ENCODE measurements around the gene MRGPRF. TPM values are rescaled to one million over a fixed set of nuclear protein-coding genes. Genes with fewer than 3 reads are reported as not detected.

The MRGPRF gene
- total RNA-seq, 1 experiment from 2014 or later = not detected

DNA sequence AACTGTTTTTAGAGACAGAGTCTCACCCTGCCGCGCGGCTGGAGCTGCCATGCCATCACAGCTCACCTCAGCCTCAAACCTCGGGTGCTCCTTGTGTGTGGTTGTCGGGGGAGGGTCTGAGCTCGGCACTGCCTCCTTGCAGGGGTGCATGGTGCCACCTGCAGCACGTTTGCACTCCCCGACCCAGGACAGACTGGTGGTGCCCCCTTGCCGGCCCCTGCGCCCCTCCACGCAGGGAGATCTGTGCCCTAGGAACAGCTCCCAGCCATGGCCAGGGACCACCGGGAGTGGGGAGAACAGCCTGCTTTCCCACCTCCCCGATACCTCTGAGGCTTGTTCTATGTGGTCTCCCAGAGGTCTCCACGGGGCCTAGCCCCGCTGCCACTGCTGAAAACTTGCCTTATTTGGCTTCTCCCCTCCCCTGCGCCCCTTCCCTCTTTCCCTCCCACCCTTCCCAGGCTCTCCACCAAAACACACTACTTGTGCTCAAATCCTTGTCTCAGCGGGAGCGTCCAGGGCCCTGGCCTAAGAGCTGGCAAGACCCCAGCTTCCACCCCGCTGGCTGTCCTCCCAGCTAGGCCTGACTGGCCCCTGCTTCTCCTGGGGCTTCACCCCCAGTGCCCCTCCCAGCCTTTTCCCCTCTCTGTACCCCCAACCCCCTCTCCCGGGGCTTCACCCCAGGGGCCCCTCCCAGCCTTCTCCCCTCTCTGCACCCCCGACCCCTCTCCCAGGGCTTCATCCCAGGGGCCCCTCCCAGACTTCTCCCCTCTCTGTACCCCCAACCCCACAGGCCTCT is 22.3 kb upstream of the MRGPRF start:
- no peak overlapping the region for H2AFZ ChIP-seq (ENCODE audit: low read length)
- H3K9me2 ChIP-seq (replicated peaks; ENCODE audit: low read length) = no peaks in the 10 kb centered on the region
- H4K20me1 ChIP-seq (ENCODE audit: low read length) = no peaks in the 10 kb centered on the region
- H3K4me1 ChIP-seq (ENCODE audit: insufficient read depth, low read length) = no peaks in the 10 kb centered on the region
- H3K9ac ChIP-seq (ENCODE audit: low read length) = no peak overlapping the region
- TF ChIP-seq CTCF (conservative IDR thresholded peaks at IDR 0.05; ENCODE audit: low read depth, low read length) (no peak), EZH2phosphoT487 (IDR thresholded peaks at IDR 0.05; ENCODE audit: borderline replicate concordance, low read length) (no peak), EZH2 (IDR thresholded peaks at IDR 0.05; ENCODE audit: low read length, unreplicated experiment) (no peak)
- ChIA-PET CTCF (no interaction called here), POLR2A (ENCODE audit: unreplicated experiment) (no interaction called here)
- ATAC-seq = no peak
- H3F3A ChIP-seq (ENCODE audit: low read length, unreplicated experiment) = no peaks in the 10 kb centered on the region
- no peak overlapping the region for H3K4me3 ChIP-seq (ENCODE audit: low read length)
- H3K27me3 ChIP-seq (ENCODE audit: low read length) = no peaks in the 10 kb centered on the region
- no peak overlapping the region for H3K27ac ChIP-seq (ENCODE audit: low read length)
- H3K4me2 ChIP-seq (ENCODE audit: low read length) = no peak overlapping the region
- intact Hi-C loops (cut with micrococcal nuclease) = no loop called here
- DNase-seq = no peak
- H3K36me3 ChIP-seq (ENCODE audit: low read depth, low read length) = no peaks in the 10 kb centered on the region
- H3K9me3 ChIP-seq (ENCODE audit: low read length) = no peaks in the 10 kb centered on the region
- no TSS peak for BruUV-seq (replicated peaks)
- H3K79me2 ChIP-seq (ENCODE audit: low read length) = no peaks in the 10 kb centered on the region

DNA sequence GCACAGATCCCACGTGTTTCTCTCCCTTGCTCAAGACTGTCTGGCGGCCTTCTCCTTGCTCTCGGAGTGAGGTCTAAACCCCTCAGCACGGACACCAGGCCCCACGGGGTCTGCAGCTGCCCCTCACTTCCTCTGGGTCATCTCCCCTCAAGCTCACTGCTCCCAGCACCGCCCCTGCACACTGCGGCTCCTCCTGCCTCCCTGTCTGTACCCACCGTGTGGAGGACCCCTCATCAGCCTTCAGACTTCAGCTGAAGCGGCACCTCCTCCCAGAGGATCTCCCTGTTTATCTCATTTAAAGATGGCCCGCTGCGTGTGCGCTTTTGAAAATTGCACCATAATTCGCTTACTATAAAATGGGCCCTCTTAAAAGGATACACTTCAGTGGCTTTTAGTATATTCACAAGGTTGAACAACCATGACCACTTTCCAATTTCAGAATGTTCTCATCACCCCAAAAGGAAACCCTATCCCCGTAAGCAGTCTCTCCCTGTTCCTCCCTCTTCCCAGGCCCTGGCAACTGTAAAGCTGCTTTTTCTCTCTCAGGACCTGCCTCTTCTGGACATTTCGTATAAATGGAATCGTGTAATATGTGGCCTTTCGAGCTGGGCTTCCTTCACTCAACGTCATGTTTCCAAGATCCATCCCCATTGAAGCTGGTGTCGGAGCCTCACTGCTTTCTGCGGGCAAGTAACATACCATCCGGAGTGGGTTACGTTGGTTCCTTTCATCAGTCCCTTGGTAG is 21.2 kb upstream of the MRGPRF start:
- H3K27ac ChIP-seq (ENCODE audit: low read length) = no peak overlapping the region
- H3K4me1 ChIP-seq (ENCODE audit: insufficient read depth, low read length) = no peaks in the 10 kb centered on the region
- H3K4me2 ChIP-seq (ENCODE audit: low read length) = no peak overlapping the region
- H3F3A ChIP-seq (ENCODE audit: low read length, unreplicated experiment) = no peaks in the 10 kb centered on the region
- no peaks in the 10 kb centered on the region for H3K36me3 ChIP-seq (ENCODE audit: low read depth, low read length)
- intact Hi-C loops (cut with micrococcal nuclease) = no loop called here
- TF ChIP-seq CTCF (conservative IDR thresholded peaks at IDR 0.05; ENCODE audit: low read depth, low read length) (no peak), EZH2phosphoT487 (IDR thresholded peaks at IDR 0.05; ENCODE audit: borderline replicate concordance, low read length) (no peak), EZH2 (IDR thresholded peaks at IDR 0.05; ENCODE audit: low read length, unreplicated experiment) (no peak)
- H2AFZ ChIP-seq (ENCODE audit: low read length) = no peak overlapping the region
- no peaks in the 10 kb centered on the region for H4K20me1 ChIP-seq (ENCODE audit: low read length)
- no peak overlapping the region for H3K4me3 ChIP-seq (ENCODE audit: low read length)
- no peaks in the 10 kb centered on the region for H3K79me2 ChIP-seq (ENCODE audit: low read length)
- H3K9ac ChIP-seq (ENCODE audit: low read length) = no peak overlapping the region
- DNase-seq (no peak), ATAC-seq (no peak)
- H3K27me3 ChIP-seq (ENCODE audit: low read length) = no peaks in the 10 kb centered on the region
- no peaks in the 10 kb centered on the region for H3K9me2 ChIP-seq (replicated peaks; ENCODE audit: low read length)
- no peaks in the 10 kb centered on the region for H3K9me3 ChIP-seq (ENCODE audit: low read length)
- POLR2A ChIA-PET (ENCODE audit: unreplicated experiment) = no interaction called here
- CTCF ChIA-PET = no interaction called here
- no TSS peak for BruUV-seq (replicated peaks)

DNA sequence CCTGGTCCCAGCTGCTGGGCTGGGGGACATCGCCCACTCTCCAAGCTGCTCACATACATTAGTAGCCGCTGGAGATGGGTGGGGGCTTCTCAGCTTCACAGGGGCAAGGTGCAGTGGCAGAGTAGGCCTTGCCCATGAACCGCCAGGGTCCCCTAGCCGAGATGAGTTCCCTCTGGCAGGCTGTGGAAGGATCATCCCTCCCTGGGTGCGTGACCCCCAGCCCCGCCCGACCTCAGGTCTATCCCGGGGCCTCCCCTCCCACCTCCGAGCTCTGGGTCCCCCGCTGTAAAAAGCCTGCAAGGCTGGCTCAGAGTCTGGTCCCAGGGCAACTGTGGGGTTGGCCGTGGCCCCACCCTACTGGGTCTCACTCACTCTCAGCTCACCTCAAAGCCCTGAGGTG is 20.4 kb upstream of the MRGPRF start:
- BruUV-seq (replicated peaks) = no TSS peak
- no peak for DNase-seq
- H4K20me1 ChIP-seq (ENCODE audit: low read length) = no peaks in the 10 kb centered on the region
- no peaks in the 10 kb centered on the region for H3F3A ChIP-seq (ENCODE audit: low read length, unreplicated experiment)
- no peak for TF ChIP-seq CTCF (conservative IDR thresholded peaks at IDR 0.05; ENCODE audit: low read depth, low read length)
- TF ChIP-seq EZH2 (IDR thresholded peaks at IDR 0.05; ENCODE audit: low read length, unreplicated experiment) = no peak
- TF ChIP-seq EZH2phosphoT487 (IDR thresholded peaks at IDR 0.05; ENCODE audit: borderline replicate concordance, low read length) = no peak
- H3K9ac ChIP-seq (ENCODE audit: low read length) = no peak overlapping the region
- no peak for ATAC-seq
- no peak overlapping the region for H3K27ac ChIP-seq (ENCODE audit: low read length)
- H3K27me3 ChIP-seq (ENCODE audit: low read length) = no peaks in the 10 kb centered on the region
- no peaks in the 10 kb centered on the region for H3K4me1 ChIP-seq (ENCODE audit: insufficient read depth, low read length)
- no peak overlapping the region for H2AFZ ChIP-seq (ENCODE audit: low read length)
- H3K4me3 ChIP-seq (ENCODE audit: low read length) = no peak overlapping the region
- intact Hi-C loops (cut with micrococcal nuclease) = no loop called here
- H3K36me3 ChIP-seq (ENCODE audit: low read depth, low read length) = no peaks in the 10 kb centered on the region
- no peaks in the 10 kb centered on the region for H3K9me3 ChIP-seq (ENCODE audit: low read length)
- CTCF ChIA-PET = no interaction called here
- H3K4me2 ChIP-seq (ENCODE audit: low read length) = no peak overlapping the region
- H3K79me2 ChIP-seq (ENCODE audit: low read length) = no peaks in the 10 kb centered on the region
- no peaks in the 10 kb centered on the region for H3K9me2 ChIP-seq (replicated peaks; ENCODE audit: low read length)
- POLR2A ChIA-PET (ENCODE audit: unreplicated experiment) = no interaction called here
